Stimulated activated effector memory CD8-positive, alpha-beta T cell treated with anti-CD3 and anti-CD28 coated beads, Interleukin-12 subunit alpha, Interleukin-12 subunit beta, amount 100 ng/mL, for 72 hours (primary cell): ENCODE measurements around the gene FUT1.
"Not testable (repeated sequence)": the region's sequence is repeated elsewhere in the genome, so short reads cannot be mapped to it uniquely, and the experiment has no call there.

ENCODE experiments used
- ATAC-seq: fragments of 150-1000 bp; cut with Tn5 transposase; 2 replicates; pipeline ENCODE4 v1.10.0; 2021
- DNase-seq, 2 donors: peaks; one replicate each; pipeline ENCODE4 v3.0.0; 2021 to 2022; ENCODE audit warnings: low spot score in 2 of 2
- H3K27ac Mint-ChIP-seq: one replicate; pipeline ENCODE4 v1.8.0; 2022; ENCODE audit warnings: mild to moderate bottlenecking, mixed read lengths
- H3K36me3 Mint-ChIP-seq: one replicate; pipeline ENCODE4 v1.8.0; 2022; ENCODE audit warnings: mild to moderate bottlenecking, mixed read lengths
- H3K4me1 Mint-ChIP-seq: one replicate; pipeline ENCODE4 v1.8.0; 2022; ENCODE audit warnings: mixed read lengths
- H3K4me3 Mint-ChIP-seq: one replicate; pipeline ENCODE4 v1.8.0; 2022; ENCODE audit warnings: mild to moderate bottlenecking, mixed read lengths
- H3K9me3 Mint-ChIP-seq: one replicate; pipeline ENCODE4 v1.8.0; 2022; ENCODE audit warnings: mixed read lengths

Gene FUT1

GRCh38 chr19:48777720-48778119, 25.3 kb upstream of the FUT1 start:
- peaks cover 6% of the 10 kb centered on the region for H3K36me3 Mint-ChIP-seq
- H3K9me3 Mint-ChIP-seq = no peaks in the 10 kb centered on the region
- ATAC-seq = no peak
- peaks cover 5% of the 10 kb centered on the region for H3K4me1 Mint-ChIP-seq
- no peak overlapping the region for H3K27ac Mint-ChIP-seq
- no peak for DNase-seq
- H3K4me3 Mint-ChIP-seq = no peak overlapping the region

- ATAC-seq (no peak), DNase-seq (no peak)
- Mint-ChIP-seq H3K9me3 (no peaks in the 10 kb centered on the region), H3K4me1 (peaks cover under 1% of the 10 kb centered on the region), H3K36me3 (peaks cover 6% of the 10 kb centered on the region), H3K4me3 (no peak overlapping the region), H3K27ac (no peak overlapping the region)
Observed at GRCh38 chr19:48777139-48777538, 24.7 kb upstream of the FUT1 start.

- ATAC-seq (no peak), DNase-seq (no peak)
- peaks cover 6% of the 10 kb centered on the region for H3K36me3 Mint-ChIP-seq
- no peak overlapping the region for H3K4me3 Mint-ChIP-seq
- H3K9me3 Mint-ChIP-seq = no peaks in the 10 kb centered on the region
- no peak overlapping the region for H3K27ac Mint-ChIP-seq
- H3K4me1 Mint-ChIP-seq = no peaks in the 10 kb centered on the region
Observed at GRCh38 chr19:48772503-48772953, 20.1 kb upstream of the FUT1 start.

- no peaks in the 10 kb centered on the region for H3K4me1 Mint-ChIP-seq
- no peak overlapping the region for H3K4me3 Mint-ChIP-seq
- H3K27ac Mint-ChIP-seq = no peak overlapping the region
- DNase-seq (no peak), ATAC-seq (no peak)
- no peaks in the 10 kb centered on the region for H3K36me3 Mint-ChIP-seq
- no peaks in the 10 kb centered on the region for H3K9me3 Mint-ChIP-seq
Observed at GRCh38 chr19:48770734-48771472, 18.5 kb upstream of the FUT1 start.

GRCh38 chr19:48770266-48770665, 17.8 kb upstream of the FUT1 start:
- H3K9me3 Mint-ChIP-seq = no peaks in the 10 kb centered on the region
- H3K27ac Mint-ChIP-seq = no peak overlapping the region
- H3K4me3 Mint-ChIP-seq = no peak overlapping the region
- no peak for DNase-seq
- ATAC-seq = no peak
- no peaks in the 10 kb centered on the region for H3K4me1 Mint-ChIP-seq
- H3K36me3 Mint-ChIP-seq = no peaks in the 10 kb centered on the region

- ATAC-seq (no peak), DNase-seq (no peak)
- Mint-ChIP-seq H3K9me3 (no peaks in the 10 kb centered on the region), H3K36me3 (no peaks in the 10 kb centered on the region), H3K27ac (no peak overlapping the region), H3K4me3 (no peak overlapping the region), H3K4me1 (no peaks in the 10 kb centered on the region)
Observed at GRCh38 chr19:48768994-48769713, 16.7 kb upstream of the FUT1 start.

GRCh38 chr19:48768171-48768753, 15.8 kb upstream of the FUT1 start:
- not testable (repeated sequence) for H3K4me1 Mint-ChIP-seq, ATAC-seq, H3K36me3 Mint-ChIP-seq, DNase-seq, H3K9me3 Mint-ChIP-seq, H3K4me3 Mint-ChIP-seq, H3K27ac Mint-ChIP-seq

- DNase-seq, H3K36me3 Mint-ChIP-seq, ATAC-seq, H3K4me1 Mint-ChIP-seq, H3K4me3 Mint-ChIP-seq, H3K27ac Mint-ChIP-seq, H3K9me3 Mint-ChIP-seq: not testable (repeated sequence)
Observed at GRCh38 chr19:48765816-48766215, 13.4 kb upstream of the FUT1 start.

- Mint-ChIP-seq H3K27ac (peak overlapping the region; percentile 90), H3K4me3 (no peak overlapping the region), H3K4me1 (peaks cover 8% of the 10 kb centered on the region), H3K9me3 (no peaks in the 10 kb centered on the region), H3K36me3 (no peaks in the 10 kb centered on the region)
- DNase-seq = no peak
- ATAC-seq = peak; percentile 81
Observed at GRCh38 chr19:48760504-48761205, 8.2 kb upstream of the FUT1 start.

GRCh38 chr19:48757741-48758144, 5.3 kb upstream of the FUT1 start:
- H3K9me3 Mint-ChIP-seq = no peaks in the 10 kb centered on the region
- peaks cover 18% of the 10 kb centered on the region for H3K4me1 Mint-ChIP-seq
- DNase-seq = no peak
- no peak overlapping the region for H3K27ac Mint-ChIP-seq
- ATAC-seq = no peak
- no peaks in the 10 kb centered on the region for H3K36me3 Mint-ChIP-seq
- no peak overlapping the region for H3K4me3 Mint-ChIP-seq

- Mint-ChIP-seq H3K4me3 (no peak overlapping the region), H3K27ac (no peak overlapping the region), H3K4me1 (peaks cover 20% of the 10 kb centered on the region), H3K36me3 (no peaks in the 10 kb centered on the region), H3K9me3 (no peaks in the 10 kb centered on the region)
- DNase-seq (no peak), ATAC-seq (no peak)
Observed at GRCh38 chr19:48757089-48757675, 4.7 kb upstream of the FUT1 start.

- no peaks in the 10 kb centered on the region for H3K9me3 Mint-ChIP-seq
- H3K4me1 Mint-ChIP-seq = peaks cover 24% of the 10 kb centered on the region
- no peak for ATAC-seq
- no peak for DNase-seq
- H3K36me3 Mint-ChIP-seq = no peaks in the 10 kb centered on the region
- H3K4me3 Mint-ChIP-seq = no peak overlapping the region
- no peak overlapping the region for H3K27ac Mint-ChIP-seq
Observed at GRCh38 chr19:48756686-48757085, 4.2 kb upstream of the FUT1 start.

- Mint-ChIP-seq H3K4me3 (no peak overlapping the region), H3K27ac (no peak overlapping the region), H3K36me3 (no peaks in the 10 kb centered on the region), H3K4me1 (peaks cover 27% of the 10 kb centered on the region), H3K9me3 (no peaks in the 10 kb centered on the region)
- no peak for DNase-seq
- ATAC-seq = no peak
Observed at GRCh38 chr19:48756212-48756611, 3.8 kb upstream of the FUT1 start.

GRCh38 chr19:48755787-48756186, 3.3 kb upstream of the FUT1 start:
- Mint-ChIP-seq H3K36me3 (no peaks in the 10 kb centered on the region), H3K9me3 (no peaks in the 10 kb centered on the region), H3K4me1 (peaks cover 27% of the 10 kb centered on the region), H3K4me3 (no peak overlapping the region), H3K27ac (no peak overlapping the region)
- no peak for DNase-seq
- no peak for ATAC-seq

- Mint-ChIP-seq H3K4me1 (peaks cover 22% of the 10 kb centered on the region), H3K4me3 (no peak within 1 kb of the TSS)
- ATAC-seq = no peak
Observed at GRCh38 chr19:48755084-48755641, 2.7 kb upstream of the FUT1 start, which contains the start of gene FGF21. Gene FGF21 (plus strand): TSS chr19:48755524. CDS start chr19:48756237, 713 bp downstream.

More at GRCh38 chr19:48755084-48755641, 2.7 kb upstream of the FUT1 start, which contains the start of gene FGF21:
- Mint-ChIP-seq H3K9me3 (no peaks in the 10 kb centered on the region), H3K36me3 (no peaks in the 10 kb centered on the region), H3K27ac (no peak within 1 kb of the TSS)
- no peak for DNase-seq
